ENCODE data around the gene AMPH. TPM values are rescaled to one million over a fixed set of nuclear protein-coding genes. Genes with fewer than 3 reads are reported as not detected.

The AMPH gene
- polyA plus RNA-seq, 3 donors, result 1.2 to 7.3 (median 2.9) TPM

- H3K27ac ChIP-seq (ENCODE audit: low read depth, low read length), result no peak overlapping the region
- WGBS, 3 donors, result 68 to 92% (median 86%) methylated on average over 4 of the region's 4 CpGs
These were observed 128.9 kb downstream of the AMPH start for GRCh38 chr7:38502289-38502688.

DNA sequence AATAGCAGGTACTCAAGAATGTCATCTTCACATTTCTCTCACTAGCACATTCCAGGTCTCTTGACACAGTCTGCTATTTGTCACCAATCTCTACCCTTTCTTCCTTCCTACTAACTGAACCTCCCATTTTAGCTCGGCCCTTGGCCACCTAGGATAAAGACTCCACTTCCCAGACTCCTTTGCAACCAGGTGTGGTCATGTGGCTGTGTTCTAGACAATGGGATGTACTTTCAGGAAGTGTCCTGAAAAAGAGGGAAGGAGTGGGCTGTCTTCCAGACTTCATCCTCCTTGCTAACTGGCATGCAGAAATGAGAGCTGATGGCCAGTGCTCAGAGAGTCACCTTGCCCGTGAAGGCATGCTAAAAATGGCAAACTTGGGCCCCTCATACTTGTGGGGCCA is 139.2 kb downstream of the AMPH start:
- WGBS, 3 donors, result 48 to 73% (median 69%) methylated on average over 2 of the region's 2 CpGs
- no peak overlapping the region for H3K27ac ChIP-seq (ENCODE audit: low read depth, low read length)

GRCh38 chr7:38482521-38482920 is 148.7 kb downstream of the AMPH start:
- 59 to 89% (median 87%) methylated on average over 1 of the region's 1 CpG for WGBS, 3 donors

GRCh38 chr7:38481401-38481800 is 149.8 kb downstream of the AMPH start:
- H3K27ac ChIP-seq (ENCODE audit: low read depth, low read length), result no peak overlapping the region
- WGBS, 3 donors, result 66 to 82% (median 81%) methylated on average over 2 of the region's 2 CpGs

More at GRCh38 chr7:38482521-38482920, 148.7 kb downstream of the AMPH start:
- H3K27ac ChIP-seq (ENCODE audit: low read depth, low read length), result no peak overlapping the region

DNA sequence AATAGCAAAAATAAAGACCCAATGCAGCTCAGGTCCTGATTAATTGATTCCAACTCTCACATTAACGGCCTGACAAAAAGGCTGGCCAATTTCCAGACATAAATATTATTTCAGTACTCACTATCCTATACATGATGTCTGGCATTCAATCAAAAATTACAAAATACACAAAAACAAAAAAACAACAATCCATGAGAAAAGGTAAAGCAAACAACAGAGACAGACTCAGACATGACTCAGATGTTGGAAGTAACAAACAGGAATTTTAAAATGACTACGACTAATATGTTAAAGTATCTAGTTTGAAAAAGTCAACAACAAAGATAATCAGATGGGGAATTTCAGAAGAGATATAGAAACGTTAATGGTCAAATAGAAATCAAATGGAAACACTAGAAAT is 152.8 kb downstream of the AMPH start:
- 45 to 57% (median 48%) methylated on average over 3 of the region's 3 CpGs for WGBS, 3 donors
- H3K27ac ChIP-seq (ENCODE audit: low read depth, low read length), result no peak overlapping the region

- WGBS, 3 donors, result 79 to 90% (median 86%) methylated on average over 1 of the region's 1 CpG
- H3K27ac ChIP-seq (ENCODE audit: low read depth, low read length), result no peak overlapping the region
These were observed 153.8 kb downstream of the AMPH start for GRCh38 chr7:38477333-38477732.

- 75 to 83% (median 81%) methylated on average over 6 of the region's 6 CpGs for WGBS, 3 donors
These were observed 154.4 kb downstream of the AMPH start for GRCh38 chr7:38476764-38477163.

DNA sequence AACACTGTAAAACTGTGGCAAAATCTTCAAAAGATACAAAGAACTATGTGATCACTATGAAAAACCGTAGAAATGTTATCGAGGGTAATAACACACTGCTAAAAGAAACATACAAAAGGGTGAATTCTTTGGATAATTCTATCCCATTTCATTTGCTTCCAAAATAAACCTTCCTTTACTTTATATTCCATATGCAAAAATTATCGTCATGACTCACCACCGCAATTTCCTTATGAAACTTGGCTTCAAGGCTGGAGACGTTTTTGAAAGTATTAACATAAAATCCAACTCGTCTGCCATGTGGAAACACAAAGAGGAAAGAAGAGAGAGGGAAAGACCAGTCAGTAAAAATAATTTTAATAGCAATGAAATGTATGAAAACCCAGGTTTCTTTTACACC is 165.2 kb downstream of the AMPH start:
- 79 to 87% (median 85%) methylated on average over 6 of the region's 6 CpGs for WGBS, 3 donors

More at GRCh38 chr7:38476764-38477163, 154.4 kb downstream of the AMPH start:
- no peak overlapping the region for H3K27ac ChIP-seq (ENCODE audit: low read depth, low read length)

GRCh38 chr7:38463277-38464225 is 167.6 kb downstream of the AMPH start:
- no peak overlapping the region for H3K27ac ChIP-seq (ENCODE audit: low read depth, low read length)
- 39 to 45% (median 43%) methylated on average over 8 of the region's 8 CpGs for WGBS, 3 donors

More for the DNA sequence above, 165.2 kb downstream of the AMPH start:
- H3K27ac ChIP-seq (ENCODE audit: low read depth, low read length), result no peak overlapping the region

DNA sequence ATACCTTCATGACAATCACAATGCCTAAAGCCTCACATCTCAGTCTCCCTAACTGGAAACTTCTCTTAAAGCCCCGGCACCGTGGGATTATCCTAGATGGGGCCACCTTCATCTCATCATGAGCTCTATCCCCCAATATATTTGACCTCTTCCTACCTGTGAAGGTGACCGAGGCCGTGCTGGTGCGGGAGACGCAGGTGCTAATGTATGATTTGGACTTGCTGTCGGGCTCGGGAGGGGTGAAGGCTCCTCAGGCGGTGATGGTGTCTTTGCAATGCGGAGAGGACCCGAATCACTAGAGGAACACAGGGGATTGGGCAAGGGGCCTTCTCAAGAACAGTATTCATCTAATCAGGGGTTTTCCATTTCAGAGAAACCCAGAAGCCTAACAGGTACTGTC is 168.4 kb downstream of the AMPH start:
- H3K27ac ChIP-seq (ENCODE audit: low read depth, low read length), result no peak overlapping the region
- WGBS, 3 donors, result 89 to 97% (median 96%) methylated on average over 11 of the region's 11 CpGs

DNA sequence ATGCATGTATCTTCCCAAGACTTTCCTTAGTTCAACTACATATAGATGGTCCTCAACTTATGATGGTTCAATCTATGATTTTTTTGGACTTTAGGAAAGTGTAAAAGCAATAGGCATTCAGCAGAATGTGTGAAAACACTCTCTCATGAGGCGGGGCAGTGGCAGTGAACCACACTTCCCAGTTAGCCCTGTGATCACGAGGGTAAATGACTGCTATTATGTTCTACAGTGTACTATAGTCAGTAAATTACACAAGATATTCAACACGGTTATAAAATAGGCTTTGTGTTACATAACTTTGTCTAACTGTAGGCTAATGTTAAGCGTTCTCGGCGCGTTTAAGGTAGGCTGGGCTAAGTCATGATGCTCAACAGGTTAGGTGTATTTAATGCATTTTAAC is 169.3 kb downstream of the AMPH start:
- H3K27ac ChIP-seq (ENCODE audit: low read depth, low read length), result no peak overlapping the region
- 82 to 93% (median 86%) methylated on average over 7 of the region's 7 CpGs for WGBS, 3 donors

DNA sequence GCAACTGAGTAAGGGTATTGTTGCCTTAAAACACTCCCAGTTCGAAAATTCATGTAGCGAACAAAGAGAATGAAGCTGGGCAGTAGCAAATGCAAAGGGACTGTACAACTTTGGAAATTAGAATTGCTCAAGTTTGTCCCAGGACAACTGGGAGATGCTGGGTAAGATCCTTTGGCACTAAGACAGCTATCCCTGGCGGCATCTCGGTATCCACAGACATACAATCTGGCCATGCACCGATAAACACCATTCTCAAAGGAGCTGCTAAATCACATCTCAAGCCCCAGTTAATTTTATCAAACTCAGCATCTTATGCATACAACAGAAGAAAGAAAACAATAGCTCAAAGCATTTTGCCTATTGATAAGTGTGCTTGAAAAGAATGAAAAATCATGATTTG is 177.3 kb downstream of the AMPH start:
- no peak overlapping the region for H3K27ac ChIP-seq (ENCODE audit: low read depth, low read length)
- 76 to 93% (median 89%) methylated on average over 5 of the region's 5 CpGs for WGBS, 3 donors

GRCh38 chr7:38453168-38453567 is 178.0 kb downstream of the AMPH start:
- 37 to 50% (median 49%) methylated on average over 3 of the region's 3 CpGs for WGBS, 3 donors
- no peak overlapping the region for H3K27ac ChIP-seq (ENCODE audit: low read depth, low read length)

GRCh38 chr7:38452681-38453108 is 178.5 kb downstream of the AMPH start:
- WGBS, 3 donors, result 59 to 62% (median 60%) methylated on average over 1 of the region's 1 CpG
- no peak overlapping the region for H3K27ac ChIP-seq (ENCODE audit: low read depth, low read length)

GRCh38 chr7:38451840-38452239 is 179.3 kb downstream of the AMPH start:
- 1 to 8% (median 7%) methylated on average over 2 of the region's 2 CpGs for WGBS, 3 donors
- no peak overlapping the region for H3K27ac ChIP-seq (ENCODE audit: low read depth, low read length)

- no peak overlapping the region for H3K27ac ChIP-seq (ENCODE audit: low read depth, low read length)
- WGBS, 3 donors, result 68 to 89% (median 83%) methylated on average over 5 of the region's 5 CpGs
These were observed 182.5 kb downstream of the AMPH start for GRCh38 chr7:38448584-38449234.

GRCh38 chr7:38448054-38448453 is 183.1 kb downstream of the AMPH start:
- no peak overlapping the region for H3K27ac ChIP-seq (ENCODE audit: low read depth, low read length)
- 58 to 70% (median 63%) methylated on average over 2 of the region's 2 CpGs for WGBS, 3 donors

DNA sequence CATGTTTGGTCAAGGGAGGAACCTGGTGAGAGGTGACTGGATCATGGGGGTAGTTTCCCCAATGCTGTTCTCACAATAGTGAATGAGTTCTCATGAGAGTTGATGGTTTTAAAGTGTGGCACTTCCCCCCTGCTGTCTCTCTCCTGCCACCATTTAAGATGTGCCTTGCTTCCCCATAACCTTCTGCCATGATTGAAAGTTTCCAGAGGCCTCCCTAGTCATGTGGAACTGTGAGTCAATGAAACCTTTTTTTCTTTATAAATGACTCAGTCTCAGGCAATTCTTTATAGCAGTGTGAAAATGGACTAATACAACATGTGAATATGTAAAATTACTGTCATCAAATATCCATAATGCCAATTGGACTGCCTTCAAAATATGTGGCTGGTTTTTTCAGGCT is 192.2 kb downstream of the AMPH start:
- H3K27ac ChIP-seq (ENCODE audit: low read depth, low read length), result no peak overlapping the region

GRCh38 chr7:38432671-38433070 is 198.5 kb downstream of the AMPH start:
- 77 to 85% (median 85%) methylated on average over 3 of the region's 3 CpGs for WGBS, 3 donors
- no peak overlapping the region for H3K27ac ChIP-seq (ENCODE audit: low read depth, low read length)
